GM21619 (cell line): ENCODE results near the gene GAK.
"Not testable (repeated sequence)": the region's sequence is repeated elsewhere in the genome, so short reads cannot be mapped to it uniquely, and the experiment has no call there.

Experiments used
- ATAC-seq: cut with Tn5 transposase; IDR thresholded peaks from one replicate; pipeline ENCODE4 v1.9.1; 2021; ENCODE audit not compliant: unreplicated experiment

Gene GAK

DNA sequence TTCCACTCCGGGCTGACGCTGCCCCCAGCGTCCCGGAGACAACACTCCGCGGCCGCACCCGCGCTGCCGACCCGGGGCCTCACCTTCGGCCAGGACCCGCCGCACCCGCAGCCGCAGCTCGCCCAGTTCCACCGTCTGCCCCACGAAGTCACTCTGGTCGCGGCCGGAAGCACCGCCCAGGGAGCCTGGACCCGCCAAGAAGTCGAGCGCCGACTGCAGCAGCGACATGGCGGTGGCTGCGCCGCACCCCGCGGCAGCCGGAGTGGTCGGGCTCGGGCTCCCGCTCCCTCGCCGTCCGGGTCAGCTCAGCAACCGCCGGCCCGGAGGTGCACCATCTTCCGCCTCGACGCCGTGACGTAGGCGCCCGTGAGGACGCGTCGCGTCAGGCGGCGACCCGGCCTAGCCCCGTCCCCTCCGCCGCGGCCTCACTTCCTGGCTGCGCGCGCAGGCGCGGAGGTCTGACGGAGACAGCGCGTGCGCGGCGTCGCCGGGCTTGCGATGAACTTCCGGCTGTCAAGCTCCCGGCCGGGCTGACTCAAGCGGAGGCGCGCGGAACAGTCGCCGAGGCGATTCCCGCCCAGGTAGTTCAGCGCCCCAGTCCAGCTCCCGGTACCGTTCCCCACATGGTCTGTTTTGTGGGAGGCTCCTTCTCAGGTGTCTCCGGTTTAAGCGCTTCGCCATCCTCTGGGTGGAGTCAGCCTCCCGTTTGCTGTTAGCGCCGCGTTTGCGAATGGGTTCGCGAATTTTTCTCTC lies at the start of gene GAK, which contains the start of gene TMEM175:
Gene GAK (minus strand): TSS at position 357 of the 753 bp plus-strand sequence. CDS start 129 bp downstream, at position 228.
Gene TMEM175 (plus strand): TSS at position 501 of the 753 bp plus-strand sequence. CDS start 15,280 bp downstream, outside the sequence.
- peak; percentile 82 for ATAC-seq

GRCh38 chr4:978957-979701 lies 47.0 kb upstream of the GAK start:
- no peak for ATAC-seq

- not testable (repeated sequence) for ATAC-seq
Measured at GRCh38 chr4:976016-976415, 43.9 kb upstream of the GAK start.

DNA sequence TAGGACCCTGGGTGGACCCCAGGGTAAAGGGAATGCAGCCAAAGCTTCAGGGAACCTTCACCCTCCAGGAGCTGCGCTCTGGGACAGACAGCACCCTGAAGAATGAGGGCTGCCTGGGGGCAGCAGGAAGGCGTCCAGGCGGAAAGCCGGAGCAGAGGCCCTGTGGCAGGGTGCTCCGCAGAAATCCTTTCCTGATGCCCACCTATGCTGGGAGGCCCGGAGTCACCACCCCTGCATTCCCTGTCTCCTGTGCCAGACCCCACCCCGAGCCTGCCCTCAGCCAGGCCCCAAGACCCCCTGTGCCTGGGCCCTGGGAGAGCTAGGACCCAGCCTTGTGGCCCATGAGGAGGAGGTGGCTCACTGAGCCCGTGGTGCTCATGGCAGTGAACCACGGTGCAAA lies 42.6 kb upstream of the GAK start:
- no peak for ATAC-seq

DNA sequence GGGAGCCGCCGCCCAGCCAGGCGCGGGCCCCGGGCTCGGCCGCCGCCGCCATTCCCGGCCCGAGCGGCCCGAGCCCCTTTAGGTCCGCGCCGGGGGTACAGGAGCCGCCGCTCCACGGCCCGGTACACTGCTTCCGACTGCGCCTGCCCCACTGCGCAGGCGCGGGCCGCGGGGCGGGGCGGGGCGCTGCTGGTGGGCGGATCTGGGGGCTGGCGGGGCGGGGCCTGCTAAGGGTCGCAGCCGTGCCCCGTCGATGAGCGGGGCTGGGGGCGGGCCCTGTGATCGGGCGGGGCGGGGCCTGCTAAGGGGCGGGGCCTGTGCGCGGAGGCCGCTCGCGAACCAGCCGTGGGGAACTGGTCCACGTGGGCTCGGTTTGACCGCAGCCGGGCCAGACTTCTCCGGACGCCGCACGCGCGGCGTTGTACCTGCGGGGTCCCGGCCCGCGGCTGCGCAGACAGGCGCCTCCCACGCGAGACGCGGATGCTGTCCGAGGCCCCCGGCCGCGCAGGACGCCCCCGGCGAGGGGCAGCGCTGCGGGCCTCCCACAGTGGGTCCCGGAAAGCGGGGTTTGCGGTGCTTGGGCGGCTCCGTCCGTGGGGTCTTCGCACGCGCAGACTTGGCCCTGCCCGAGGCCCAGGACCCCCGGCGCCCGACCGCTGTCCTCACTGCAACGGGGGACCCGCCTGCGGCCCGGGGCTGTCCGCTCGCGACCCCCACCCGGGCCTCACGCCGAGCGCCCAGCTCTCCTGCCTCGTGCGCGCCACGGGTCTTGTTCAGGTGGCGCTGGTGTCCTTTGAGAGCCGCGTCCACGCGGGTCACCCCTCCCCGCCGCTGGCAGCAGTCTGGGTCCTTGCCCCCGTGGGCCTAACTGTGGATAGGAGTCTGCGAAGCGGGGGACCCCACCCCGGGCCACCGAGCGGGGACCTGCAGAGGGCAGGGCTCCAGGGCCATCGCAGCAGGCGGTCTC lies 41.6 kb upstream of the GAK start, which contains the start of gene DGKQ:
Gene DGKQ (minus strand): TSS at position 139 of the 967 bp plus-strand sequence. CDS start 87 bp downstream, at position 52.
- ATAC-seq = peak; percentile 65

DNA sequence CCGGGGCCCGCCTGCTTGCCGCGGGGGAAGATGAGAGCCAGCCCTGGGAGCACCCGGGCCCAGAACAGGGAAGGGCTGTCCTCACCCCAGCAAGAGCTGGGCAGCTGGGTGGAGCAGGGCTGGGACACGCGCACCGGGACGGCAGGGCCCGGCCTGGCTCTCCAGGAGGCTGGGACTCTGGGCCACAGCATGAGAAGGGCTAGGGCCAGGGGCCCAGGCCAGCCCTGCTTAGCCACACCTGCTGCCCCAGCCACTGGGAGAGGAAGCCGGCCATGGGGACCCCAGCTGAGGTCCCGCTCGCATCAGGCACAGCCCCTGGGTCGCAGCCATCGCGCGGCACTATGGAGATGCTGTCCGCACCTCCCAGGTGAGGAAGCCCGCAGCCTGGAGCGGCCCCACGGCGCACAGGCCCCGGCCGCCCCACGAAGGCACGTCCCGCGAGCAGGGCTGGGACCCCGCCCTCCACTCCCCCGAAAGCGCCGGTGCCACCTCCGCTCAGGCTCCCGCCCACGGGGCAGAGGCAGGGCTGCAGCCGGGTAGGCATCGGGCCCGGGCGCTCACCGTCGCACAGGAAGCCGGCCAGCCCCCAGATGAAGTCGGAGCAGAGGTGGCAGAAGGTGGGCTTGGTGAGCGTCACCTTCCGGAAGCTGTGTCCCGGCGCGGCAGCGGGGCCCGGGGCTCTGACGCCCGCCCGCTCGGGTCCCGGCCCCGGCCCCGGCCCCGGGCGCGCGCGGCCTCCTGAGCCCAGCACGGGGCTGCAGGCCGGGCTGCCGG lies 40.7 kb upstream of the GAK start:
- ATAC-seq = peak; percentile 37

- ATAC-seq = no peak
Measured at GRCh38 chr4:971666-972500, 39.8 kb upstream of the GAK start.

- no peak for ATAC-seq
Measured at GRCh38 chr4:970854-971520, 38.9 kb upstream of the GAK start.

DNA sequence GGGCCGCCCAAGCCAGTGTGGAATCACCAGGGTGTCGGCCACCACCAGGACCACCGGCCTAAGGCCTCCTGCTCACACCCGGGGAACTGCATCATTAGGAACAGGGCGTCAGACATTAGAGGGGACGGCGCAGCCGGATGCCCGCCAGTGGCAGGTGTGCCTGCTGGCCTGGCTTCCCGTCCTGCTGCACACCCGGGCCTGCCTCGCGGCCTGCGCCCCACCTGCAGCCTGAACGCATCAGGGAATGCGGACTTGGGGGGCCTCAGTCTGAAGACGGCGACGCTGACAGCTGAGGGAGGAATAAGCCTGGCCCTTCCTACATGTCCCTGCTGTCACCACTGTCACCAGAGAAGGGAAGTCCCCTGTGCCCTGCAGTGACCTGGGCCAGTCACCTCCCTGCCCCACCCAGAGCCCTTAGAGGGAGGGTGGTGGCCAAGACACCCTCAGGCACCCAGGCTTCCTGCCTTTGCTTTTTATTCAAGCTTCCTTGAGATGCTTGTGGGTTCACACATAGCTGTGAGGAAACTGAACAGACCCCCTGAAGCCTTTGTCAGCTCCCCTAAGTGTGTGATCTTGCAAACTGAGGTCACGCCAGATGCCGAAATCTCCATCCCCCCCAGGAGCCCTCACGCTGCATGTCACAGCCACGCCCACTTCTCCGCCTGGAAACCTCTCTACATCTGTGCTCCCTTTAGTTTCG lies 38.1 kb upstream of the GAK start:
- no peak for ATAC-seq

DNA sequence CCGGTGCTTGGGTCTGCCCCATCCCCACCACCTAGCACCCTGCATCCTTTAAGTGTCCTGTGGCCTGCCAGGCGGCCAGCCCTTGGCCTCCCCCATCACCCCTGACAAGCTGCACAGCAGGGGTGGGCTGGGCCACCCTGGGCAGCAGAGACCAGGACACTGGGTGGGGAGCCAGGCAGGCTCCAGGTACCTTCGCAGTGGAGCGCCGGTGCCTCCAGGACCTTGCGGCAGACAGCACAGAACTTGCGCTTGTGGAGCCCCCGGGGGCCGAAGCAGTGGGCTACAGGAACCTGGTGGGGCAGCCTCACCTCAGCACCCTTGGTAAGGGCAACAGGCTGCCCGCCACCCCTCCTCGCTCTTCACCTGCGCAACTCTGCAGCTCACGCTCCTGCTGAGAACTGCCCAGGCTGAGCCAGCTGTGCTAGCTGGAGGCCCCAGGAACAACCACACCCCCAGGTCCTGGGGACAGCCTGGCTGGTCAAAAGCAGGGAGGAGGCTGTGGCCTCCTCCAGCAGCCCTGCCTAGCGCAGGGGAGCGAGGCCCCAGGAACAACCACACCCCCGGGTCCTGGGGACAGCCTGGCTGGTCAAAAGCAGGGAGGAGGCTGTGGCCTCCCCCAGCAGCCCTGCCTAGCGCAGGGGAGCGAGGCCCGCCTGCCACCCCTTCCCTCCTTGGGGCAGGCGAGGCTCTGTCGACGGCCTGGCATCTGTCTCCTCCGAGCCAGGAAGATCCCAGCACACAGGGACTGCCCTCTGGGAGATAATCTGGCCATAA lies 36.7 kb upstream of the GAK start:
- no peak for ATAC-seq

GRCh38 chr4:968221-968620 lies 36.1 kb upstream of the GAK start:
- ATAC-seq = no peak

DNA sequence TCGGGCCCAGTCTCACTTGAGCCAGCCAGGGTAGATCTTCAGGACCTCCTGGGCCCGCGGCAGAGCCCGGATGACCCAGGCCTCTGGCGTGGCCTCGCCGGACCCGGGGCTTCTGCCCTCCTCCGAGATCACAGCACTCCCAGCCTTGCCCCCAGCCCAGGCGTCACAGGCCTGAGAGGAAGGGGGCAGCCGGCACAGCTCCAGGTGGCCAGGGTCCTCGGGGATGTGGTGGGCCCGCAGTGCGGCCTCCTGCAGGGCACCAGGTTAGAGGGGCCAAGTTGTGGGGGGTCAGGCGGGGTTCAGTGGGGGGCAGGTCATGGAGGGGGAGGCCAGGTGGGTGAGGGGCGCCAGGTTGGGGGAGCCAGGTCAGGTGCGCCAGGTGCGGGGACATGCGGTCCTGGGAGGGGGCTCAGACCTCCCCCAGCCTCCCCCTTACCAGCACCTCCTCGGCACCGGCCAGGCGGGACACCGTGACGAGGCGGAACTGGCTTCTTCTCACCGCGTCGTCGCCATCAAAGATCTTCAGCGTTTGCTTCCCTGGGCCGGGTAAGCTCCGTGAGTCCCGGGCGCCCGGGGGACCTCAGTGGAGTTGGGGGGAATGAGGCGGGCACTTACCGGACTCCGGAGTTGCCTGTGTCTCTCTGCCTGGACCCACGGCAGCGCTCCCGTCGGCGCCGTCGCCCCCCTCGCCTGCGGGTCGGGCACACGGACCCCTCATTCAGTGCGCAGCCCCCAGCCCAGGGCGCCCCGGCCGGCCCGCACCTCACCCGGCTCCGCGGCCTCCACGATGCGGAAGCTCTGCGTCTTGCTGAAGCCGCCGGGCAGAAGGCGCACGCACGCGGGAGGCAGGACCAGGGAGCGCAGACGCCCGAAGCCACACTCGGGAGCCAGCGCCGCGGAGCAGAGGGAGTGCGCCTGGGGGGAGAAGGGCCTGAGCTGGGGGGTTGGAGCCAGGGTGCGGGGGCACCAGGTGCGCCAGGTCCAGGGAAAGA lies 35.3 kb upstream of the GAK start:
- ATAC-seq = no peak

DNA sequence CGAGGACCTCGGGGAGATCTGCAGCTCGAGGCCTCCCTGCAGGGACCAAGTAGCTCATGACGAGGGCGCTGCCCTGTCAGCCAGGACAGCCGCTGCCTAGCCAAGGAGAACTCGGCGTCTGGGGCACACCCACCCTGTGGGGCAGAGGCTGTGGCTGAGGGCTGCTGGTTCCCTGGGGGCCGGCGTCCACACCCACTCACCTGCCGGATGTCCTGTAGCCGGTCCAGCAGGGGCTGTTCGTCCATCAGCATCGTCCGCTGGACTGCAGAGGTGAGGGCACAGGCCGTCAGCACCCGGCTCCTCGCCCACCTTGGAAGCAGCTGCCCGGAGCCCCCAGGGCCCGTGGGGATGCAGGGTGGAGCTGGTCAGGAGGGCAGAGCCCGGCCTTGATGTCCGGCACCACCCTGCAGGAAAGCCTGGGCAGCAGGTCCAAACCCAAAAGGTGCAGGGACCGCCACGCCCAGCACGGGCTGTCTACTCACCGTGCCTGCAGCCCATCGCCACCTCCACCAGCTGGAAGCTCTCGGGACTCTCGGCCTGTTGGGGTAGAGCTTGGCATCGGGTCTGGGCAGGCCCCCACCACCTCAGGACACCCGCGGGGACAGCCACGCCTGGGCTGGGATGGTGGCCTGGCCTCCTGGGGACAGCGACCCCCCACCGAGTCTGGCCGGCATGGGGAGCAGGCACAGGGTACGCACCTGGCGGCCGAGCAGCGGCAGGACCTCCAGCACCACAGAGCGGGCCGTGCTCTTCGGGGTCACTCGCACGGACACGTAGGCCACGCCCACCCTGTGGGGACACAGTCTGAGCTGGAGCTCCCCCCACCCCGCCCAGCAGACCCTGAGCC lies 34.4 kb upstream of the GAK start:
- ATAC-seq = no peak

DNA sequence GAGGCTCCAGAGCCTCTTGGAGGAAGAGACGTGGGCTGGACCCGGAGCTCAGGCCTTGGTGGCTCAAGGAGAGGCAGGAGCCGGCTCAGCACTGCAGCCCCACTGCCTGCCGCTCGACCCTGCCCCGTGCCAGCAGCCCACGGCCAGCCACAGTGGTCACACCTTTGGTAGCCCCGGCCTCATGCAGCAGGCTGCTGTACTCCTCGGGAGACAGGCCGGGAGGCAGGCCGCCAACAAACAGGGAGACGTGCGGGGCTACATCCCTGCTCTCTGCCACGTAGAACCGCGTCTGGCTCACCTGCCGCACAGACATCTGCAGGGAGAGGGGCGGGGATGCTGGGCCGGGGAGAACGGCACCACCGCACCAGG lies 33.6 kb upstream of the GAK start:
- ATAC-seq = no peak

GRCh38 chr4:965048-965765 lies 33.1 kb upstream of the GAK start:
- ATAC-seq = no peak
